Panc1 (cell line): Measurements from ENCODE around the gene ELOA.

Source experiments
- POLR2AphosphoS5 ChIP-seq: IDR thresholded peaks from 2 replicates; pipeline ENCODE4 v1.6.1; 2012; ENCODE audit warnings: mild to moderate bottlenecking, low read depth, low read length, moderate library complexity
- SIN3A ChIP-seq: IDR thresholded peaks from 2 replicates; pipeline ENCODE4 v1.6.1; 2012; ENCODE audit warnings: low read depth, mild to moderate bottlenecking, low read length, moderate library complexity, borderline replicate concordance; ENCODE audit not compliant: insufficient read depth
- TF ChIP-seq, protein P1 (sequence below): fragments of 450-650 bp; IDR thresholded peaks from 2 replicates; pipeline ENCODE4 v1.5.1; 2017; ENCODE audit warnings: mild to moderate bottlenecking
- TF ChIP-seq, protein P2 (sequence below), 2 experiments: IDR thresholded peaks; 2 replicates each; pipeline ENCODE4 v1.6.1; 2011 to 2012; ENCODE audit warnings: low read depth in 2 of 2, control low read depth in 1 of 2, low read length in 1 of 2, mild to moderate bottlenecking in 1 of 2, moderate library complexity in 1 of 2; ENCODE audit not compliant: insufficient read depth in 1 of 2

DNA sequence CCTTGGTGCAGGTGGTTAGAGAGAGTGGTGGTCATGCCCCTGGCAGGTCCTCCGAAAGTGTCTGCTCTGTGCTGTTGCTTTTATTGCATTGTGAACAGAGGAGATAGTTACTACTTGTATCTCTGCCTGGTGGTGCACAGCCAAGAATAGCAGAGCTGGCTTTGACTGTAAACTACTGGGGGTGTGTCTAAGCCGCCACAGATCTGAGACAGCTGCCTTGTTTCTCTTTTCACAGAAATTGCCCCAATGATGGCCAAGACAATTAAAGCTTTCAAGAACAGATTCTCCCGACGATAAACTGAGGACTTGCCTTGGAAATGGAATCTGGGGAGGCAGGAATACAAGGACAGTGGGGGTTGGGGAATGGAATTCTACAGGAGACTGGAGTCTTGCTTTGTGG, 16.0 kb downstream of the ELOA start:
- TF ChIP-seq, protein P1, sequence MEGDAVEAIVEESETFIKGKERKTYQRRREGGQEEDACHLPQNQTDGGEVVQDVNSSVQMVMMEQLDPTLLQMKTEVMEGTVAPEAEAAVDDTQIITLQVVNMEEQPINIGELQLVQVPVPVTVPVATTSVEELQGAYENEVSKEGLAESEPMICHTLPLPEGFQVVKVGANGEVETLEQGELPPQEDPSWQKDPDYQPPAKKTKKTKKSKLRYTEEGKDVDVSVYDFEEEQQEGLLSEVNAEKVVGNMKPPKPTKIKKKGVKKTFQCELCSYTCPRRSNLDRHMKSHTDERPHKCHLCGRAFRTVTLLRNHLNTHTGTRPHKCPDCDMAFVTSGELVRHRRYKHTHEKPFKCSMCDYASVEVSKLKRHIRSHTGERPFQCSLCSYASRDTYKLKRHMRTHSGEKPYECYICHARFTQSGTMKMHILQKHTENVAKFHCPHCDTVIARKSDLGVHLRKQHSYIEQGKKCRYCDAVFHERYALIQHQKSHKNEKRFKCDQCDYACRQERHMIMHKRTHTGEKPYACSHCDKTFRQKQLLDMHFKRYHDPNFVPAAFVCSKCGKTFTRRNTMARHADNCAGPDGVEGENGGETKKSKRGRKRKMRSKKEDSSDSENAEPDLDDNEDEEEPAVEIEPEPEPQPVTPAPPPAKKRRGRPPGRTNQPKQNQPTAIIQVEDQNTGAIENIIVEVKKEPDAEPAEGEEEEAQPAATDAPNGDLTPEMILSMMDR: no peak
- TF ChIP-seq POLR2AphosphoS5: no peak
- TF ChIP-seq, protein P2, sequence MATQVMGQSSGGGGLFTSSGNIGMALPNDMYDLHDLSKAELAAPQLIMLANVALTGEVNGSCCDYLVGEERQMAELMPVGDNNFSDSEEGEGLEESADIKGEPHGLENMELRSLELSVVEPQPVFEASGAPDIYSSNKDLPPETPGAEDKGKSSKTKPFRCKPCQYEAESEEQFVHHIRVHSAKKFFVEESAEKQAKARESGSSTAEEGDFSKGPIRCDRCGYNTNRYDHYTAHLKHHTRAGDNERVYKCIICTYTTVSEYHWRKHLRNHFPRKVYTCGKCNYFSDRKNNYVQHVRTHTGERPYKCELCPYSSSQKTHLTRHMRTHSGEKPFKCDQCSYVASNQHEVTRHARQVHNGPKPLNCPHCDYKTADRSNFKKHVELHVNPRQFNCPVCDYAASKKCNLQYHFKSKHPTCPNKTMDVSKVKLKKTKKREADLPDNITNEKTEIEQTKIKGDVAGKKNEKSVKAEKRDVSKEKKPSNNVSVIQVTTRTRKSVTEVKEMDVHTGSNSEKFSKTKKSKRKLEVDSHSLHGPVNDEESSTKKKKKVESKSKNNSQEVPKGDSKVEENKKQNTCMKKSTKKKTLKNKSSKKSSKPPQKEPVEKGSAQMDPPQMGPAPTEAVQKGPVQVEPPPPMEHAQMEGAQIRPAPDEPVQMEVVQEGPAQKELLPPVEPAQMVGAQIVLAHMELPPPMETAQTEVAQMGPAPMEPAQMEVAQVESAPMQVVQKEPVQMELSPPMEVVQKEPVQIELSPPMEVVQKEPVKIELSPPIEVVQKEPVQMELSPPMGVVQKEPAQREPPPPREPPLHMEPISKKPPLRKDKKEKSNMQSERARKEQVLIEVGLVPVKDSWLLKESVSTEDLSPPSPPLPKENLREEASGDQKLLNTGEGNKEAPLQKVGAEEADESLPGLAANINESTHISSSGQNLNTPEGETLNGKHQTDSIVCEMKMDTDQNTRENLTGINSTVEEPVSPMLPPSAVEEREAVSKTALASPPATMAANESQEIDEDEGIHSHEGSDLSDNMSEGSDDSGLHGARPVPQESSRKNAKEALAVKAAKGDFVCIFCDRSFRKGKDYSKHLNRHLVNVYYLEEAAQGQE (IDR thresholded peaks at IDR 0.05; ENCODE audit: insufficient read depth in 1 of 2, low read depth in 2 of 2, low read length in 1 of 2): no peak
- TF ChIP-seq SIN3A: no peak
